NCI-H526 (cell line): ENCODE data around the gene UBE3B.

Source experiments
- DNase-seq, 2 experiments: peaks; one replicate each; lab custom pipeline; 2025; lab: John Stamatoyannopoulos, UW

UBE3B gene

DNA sequence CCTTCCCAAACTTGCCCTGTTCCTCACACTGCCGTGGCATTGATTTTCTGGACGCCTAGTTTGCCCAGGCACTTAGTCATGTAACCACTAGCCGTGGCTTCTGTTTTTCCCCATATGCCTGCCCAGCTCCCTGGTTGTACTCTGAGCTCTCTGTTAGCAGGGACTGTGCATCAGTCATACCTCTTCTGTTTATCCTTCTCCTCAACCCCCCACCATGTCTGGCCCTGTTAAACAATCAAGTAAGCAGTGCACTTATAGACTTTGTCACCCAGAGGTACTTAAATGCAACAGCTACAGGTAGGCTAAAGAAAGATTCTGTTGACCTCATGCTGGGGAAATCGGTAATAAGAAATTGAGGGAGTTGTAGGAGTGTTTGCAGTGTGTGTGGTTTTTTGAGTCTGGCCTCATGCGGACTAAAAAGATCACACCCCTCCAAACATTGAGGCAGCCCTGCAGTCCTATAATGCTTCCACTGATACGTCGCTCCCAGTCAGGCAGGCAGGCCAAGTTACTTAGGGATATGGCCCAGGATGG, 17.0 kb downstream of the UBE3B start:
- no peak for DNase-seq

DNA sequence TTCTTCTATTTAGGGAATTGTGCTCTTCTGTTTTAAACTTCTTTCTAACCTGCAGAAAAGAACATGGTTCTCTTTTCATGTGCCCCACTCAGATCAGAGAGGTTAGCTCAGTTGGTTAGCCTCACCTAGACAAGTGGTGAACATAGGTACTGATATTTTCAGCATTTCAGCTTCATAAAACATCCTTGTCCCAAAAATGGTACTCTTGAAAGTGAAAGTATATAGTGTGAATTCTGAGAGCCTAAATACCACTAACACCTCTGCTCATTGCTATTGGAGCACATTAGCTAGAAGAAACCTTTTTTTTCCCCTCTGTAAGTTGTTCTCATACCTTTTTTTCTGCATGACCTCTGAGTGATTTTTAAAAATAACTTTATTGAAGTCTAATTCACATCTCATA, 17.6 kb downstream of the UBE3B start:
- DNase-seq, result no peak

DNA sequence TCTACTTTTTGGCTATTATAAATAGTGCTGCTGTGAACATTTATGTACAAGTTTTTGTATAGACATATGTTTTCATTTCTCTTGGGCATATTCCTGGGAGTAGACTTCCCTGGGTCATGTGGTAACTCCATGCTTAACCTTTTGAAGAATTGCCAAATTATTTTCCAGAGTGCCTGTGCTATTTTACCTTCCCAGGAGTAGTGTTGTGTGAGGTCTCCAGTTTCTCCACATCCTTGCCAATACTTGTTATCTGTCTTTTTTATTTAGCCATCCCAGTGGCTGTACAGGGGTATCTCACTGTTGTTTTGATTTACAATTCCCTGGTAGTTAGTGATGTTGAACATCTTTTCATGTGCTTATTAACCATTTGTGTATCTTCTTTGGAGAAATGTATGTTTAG, 18.9 kb downstream of the UBE3B start:
- DNase-seq, result no peak

DNA sequence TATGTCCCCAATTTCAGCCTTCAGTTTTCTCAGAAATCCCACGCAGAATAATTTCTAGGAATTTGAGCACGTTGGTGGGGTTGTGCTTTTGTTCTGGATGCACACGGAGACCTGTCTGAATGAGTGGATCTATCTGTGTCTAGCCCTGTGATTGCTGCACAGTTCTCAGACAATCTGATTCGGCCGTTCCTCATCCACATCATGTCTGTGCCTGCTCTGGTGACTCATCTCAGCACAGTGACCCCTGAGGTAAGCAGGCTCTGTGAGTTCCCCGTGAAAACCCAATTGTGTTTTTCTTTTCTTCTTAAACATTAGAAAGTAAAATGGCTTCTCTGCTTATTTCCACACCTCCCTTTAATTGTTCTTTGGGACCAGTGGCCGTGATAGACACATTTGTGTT, 20.2 kb downstream of the UBE3B start:
- no peak for DNase-seq

- DNase-seq, result no peak
These were observed 23.2 kb downstream of the UBE3B start for GRCh38 chr12:109500406-109501185.

DNA sequence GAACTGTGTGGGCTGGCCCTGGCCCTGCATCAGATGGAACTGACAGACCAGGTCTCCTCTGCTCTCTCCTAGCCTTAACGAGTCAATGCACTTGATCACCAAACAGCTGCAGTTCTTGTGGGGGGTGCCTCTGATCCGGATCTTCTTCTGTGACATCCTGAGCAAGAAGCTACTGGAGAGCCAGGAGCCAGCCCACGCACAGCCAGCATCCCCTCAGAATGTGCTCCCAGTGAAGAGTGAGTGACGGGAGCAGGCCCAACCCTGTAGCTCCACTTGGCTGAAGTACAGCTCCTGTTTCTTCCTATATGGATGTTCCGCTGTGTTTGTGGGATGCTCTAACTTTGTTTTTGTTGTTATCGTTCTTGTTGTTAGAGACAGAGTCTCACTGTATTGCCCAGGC, 23.9 kb downstream of the UBE3B start:
- no peak for DNase-seq

GRCh38 chr12:109502332-109502731, 24.9 kb downstream of the UBE3B start:
- no peak for DNase-seq

DNA sequence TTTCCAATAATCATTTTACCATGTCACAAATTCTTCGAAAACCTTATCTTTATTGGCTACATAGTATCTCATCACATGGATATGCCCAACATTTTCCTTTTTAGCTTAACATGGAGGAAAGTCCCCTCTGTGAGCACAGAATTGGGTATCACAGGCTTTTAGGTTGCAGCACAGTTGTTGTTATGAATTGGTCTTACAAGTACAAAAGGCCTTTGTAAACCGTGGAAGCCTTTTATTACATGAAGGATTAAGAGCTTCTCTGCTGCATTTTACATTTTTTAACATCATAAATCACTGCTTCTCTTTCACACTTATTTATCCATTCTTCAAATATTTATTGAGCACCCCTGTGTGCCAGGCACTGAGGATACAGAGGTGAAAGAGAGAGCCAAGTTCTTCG, 26.2 kb downstream of the UBE3B start:
- DNase-seq, result no peak

DNA sequence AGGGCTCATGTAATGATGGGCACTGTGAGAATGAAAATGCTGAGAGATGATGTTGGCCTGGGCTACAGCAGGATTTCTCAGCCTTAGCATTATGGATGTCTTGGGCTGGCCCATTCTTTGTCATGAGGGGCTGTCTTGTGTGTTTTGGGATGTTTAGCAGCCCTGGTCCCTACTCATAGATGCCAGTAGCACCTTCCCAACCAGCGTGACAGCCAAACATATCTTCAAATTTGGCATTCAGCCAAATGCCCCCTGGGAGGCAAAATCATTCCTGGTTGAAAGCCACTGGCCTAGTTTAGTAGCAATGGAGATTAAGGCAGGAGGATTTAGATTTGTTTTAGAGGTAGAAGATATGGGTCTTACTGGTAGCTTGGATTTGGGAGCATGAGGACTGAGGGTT, 26.6 kb downstream of the UBE3B start:
- DNase-seq, result no peak

DNA sequence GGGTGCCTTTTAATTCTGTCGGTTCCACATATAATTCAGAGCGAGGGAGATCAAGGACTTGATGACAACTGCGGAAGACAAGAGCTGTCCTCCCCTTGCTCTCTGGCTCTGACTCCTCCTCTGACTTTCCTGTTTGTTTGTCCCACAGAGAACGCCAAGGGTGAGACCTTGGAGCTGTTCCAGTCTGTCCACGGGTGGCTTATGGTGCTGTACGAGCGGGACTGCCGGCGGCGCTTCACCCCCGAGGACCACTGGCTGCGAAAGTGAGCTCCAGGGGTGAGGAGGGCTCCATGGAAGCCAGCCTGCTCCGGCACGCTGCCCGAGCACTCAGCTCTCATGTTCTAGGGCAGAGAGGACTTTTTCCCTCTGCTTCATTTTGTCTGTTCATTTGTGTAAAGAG, 32.8 kb downstream of the UBE3B start:
- DNase-seq, result no peak

DNA sequence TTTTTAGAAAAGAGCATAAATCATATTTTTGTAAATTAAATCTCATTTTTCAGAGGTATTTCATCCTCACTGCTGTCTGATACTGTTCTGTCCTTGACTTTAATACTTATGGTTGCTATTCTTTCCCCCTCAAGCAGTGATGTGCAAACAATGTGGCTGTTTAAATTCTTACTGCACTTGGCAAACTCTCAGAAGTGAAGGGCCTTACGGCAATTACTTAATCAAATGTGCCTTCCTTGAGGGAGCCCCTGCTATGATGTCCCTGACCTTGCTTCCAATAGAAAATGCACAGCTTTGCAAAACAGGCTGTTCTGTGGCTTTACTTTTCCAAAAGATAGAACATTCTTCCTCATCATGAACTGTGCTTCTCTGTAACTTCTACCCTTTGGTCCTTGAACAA, 35.2 kb downstream of the UBE3B start:
- no peak for DNase-seq

GRCh38 chr12:109513051-109513450, 35.6 kb downstream of the UBE3B start:
- no peak for DNase-seq

DNA sequence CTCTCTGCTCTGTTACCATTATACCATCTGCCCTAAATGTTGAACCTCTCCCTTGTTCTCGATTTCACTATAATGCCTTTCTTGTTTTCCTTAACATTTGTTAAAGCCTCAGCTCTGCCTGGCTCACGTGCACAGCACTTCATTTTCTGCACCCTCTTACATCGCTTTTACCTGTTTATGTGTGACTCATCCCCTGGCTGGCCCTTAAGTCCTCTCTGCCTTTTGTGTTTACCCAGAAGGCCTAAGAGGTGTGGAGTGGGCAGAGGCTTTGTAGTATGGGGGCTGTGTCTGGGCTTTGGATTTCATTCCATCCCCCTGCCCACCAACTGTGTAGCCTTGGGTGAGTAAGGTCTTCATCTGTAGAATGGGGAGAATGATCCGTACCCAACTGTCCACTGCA, 36.5 kb downstream of the UBE3B start:
- DNase-seq, result no peak

DNA sequence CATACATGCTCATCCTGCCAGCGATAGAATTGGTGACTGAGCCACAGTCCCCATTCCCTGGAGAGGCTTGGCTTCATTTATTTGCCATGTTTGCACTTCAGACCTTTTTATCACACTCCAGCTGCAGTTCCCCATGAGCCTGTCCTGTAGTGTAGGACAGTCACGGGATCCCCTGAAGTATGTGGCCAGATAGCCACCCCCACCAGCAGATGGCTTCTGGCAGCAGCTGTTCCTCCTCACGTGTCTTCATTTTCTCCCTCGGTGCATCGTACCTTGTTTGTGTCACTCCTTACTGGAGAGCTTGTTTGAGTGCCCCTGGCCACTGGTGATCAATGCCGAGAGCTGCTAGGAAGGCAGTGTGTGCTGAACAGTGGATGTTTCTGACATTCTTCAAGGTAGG, 40.2 kb downstream of the UBE3B start:
- DNase-seq, result no peak

GRCh38 chr12:109518820-109519665, 41.6 kb downstream of the UBE3B start:
- DNase-seq, result peak; percentile 32 to 83

GRCh38 chr12:109519787-109520186, 42.4 kb downstream of the UBE3B start:
- no peak for DNase-seq

- DNase-seq, result no peak
These were observed 44.4 kb downstream of the UBE3B start for GRCh38 chr12:109521831-109522230.

DNA sequence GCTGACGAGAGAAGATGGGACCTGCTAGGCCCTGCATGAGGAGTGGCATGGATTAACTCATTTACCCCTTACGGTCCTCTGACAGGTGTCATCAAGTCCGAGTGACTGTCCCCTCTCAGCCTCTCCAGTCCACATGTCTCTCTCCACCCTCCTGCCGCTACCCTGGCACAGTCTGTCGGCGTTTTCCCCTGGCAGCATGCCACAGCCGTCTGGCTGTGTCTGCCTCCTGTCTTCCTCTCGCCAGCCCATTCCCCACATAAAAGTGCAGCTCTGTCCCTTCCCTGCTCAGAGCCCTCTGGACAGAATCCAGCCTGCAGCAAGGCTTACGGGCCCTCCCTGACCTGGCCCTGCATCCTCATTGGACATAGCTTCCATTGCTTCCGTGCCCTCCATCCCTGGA, 45.6 kb downstream of the UBE3B start:
- no peak for DNase-seq

- no peak for DNase-seq
These were observed 46.1 kb downstream of the UBE3B start for GRCh38 chr12:109523504-109523903.

GRCh38 chr12:109524466-109525278, 47.2 kb downstream of the UBE3B start:
- DNase-seq, result no peak

GRCh38 chr12:109525279-109525585, 47.8 kb downstream of the UBE3B start:
- no peak for DNase-seq

DNA sequence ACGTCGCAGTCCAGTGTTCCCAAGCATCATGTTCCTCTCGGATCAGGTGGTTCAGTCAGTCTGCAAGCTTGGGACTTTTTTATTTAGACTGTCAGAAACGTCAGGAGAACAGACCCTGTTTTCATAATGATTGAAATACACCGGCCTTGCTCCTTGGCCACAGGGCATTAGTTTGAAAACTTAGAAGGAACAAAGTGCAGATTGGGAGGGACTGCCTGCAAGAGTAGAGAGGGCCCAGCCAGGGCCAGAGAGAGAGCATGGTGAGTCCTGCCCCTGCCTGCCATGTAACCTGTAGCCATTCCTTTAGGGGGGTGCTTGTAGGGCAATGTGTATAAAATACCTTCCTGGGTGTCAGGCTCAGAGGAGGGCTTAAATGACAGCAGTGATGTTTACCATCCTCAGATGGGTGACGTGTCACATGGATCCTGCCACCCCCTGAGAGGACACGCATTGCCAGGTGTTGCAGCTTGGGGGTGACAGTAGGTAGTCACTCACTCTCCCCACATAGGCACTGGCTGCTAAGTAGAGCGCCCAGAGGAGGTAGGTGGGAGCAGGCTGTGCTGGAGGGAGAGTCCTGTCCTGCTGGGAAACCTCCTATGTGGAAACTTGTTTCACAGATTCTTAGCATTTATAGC, 50.2 kb downstream of the UBE3B start:
- DNase-seq, result no peak
